BJ (cell line): ENCODE results near the gene TRPM8. TPM values are rescaled to one million over a fixed set of nuclear protein-coding genes. Genes with fewer than 3 reads are reported as not detected.

Experiments
- CTCF ChIA-PET: fragments of 350-600 bp; formaldehyde crosslinking; extraction: SDS; loops from one replicate; lab custom pipeline; 2021; ENCODE audit warnings: antibody characterized with exemption, inconsistent platforms; lab: Yijun Ruan, JAX
- POLR2A ChIA-PET: fragments of 300-600 bp; sonication (Branson Sonifier 250); formaldehyde crosslinking; extraction: SDS; loops from one replicate; lab custom pipeline; 2021; ENCODE audit warnings: antibody characterized with exemption; lab: Charles Lee
- DNase-seq: peaks from one replicate; pipeline ENCODE4 v3.0.0-alpha.2; 2011; ENCODE audit warnings: low read depth
- H3K27me3 ChIP-seq: 2 replicates; pipeline ENCODE4 v1.6.0; 2011; ENCODE audit warnings: low read length; ENCODE audit not compliant: control insufficient read depth, insufficient read depth
- H3K36me3 ChIP-seq: 2 replicates; pipeline ENCODE4 v1.5.1; 2011; ENCODE audit warnings: low read length; ENCODE audit not compliant: control insufficient read depth, insufficient read depth
- H3K4me3 ChIP-seq: 2 replicates; pipeline ENCODE4 v1.5.1; 2011; ENCODE audit warnings: low read depth, mild to moderate bottlenecking, control low read depth, low read length
- polyA plus RNA-seq: library from polyadenylated mRNA; depleted of rRNA; stranded (reverse); fragments of >200 nt; gene quantifications from 2 replicates; pipeline ENCODE4 v1.2.3, GENCODE V29; 2011
- TF ChIP-seq, protein P1 (sequence below): IDR thresholded peaks from 2 replicates; pipeline ENCODE4 v1.5.1; 2011; ENCODE audit warnings: low read depth, mild to moderate bottlenecking, control low read depth, inconsistent platforms, low read length, moderate library complexity; ENCODE audit not compliant: insufficient read depth

The TRPM8 gene
- polyA plus RNA-seq, 1 experiment: not detected

DNA sequence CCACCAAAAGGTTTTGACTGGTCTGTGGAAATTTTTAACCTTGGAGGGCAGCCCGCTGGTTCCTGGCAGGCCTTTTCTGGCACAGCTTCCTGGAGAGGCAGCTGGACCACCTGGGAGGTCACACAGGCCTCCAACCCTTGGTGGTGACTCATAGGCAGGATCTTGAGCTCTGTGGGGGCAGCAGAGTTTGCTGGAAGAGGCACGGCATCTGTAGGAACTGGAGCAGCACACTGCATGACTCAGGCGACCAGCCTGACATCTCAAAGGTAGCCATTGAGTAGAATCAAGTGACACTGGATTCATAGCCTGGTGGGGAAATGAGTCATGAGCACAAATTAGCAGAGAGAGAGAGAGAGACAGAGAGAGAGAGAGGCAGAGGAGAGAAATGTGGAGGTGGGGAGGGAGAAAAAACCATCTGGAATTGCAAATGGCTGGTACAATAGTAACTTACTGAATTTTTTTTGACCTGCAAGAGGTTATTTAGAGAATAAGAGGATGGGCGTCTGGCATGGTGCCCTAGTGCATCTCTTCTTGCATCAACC is 57.4 kb downstream of the TRPM8 start:
- H3K36me3 ChIP-seq: no peaks in the 10 kb centered on the region
- no peaks in the 10 kb centered on the region for H3K27me3 ChIP-seq
- CTCF ChIA-PET: interaction anchor here (0.9 to 5.1 kb wide), 6 partner anchors 8 to 570 kb away, joined by 3 to 32 read pairs (median 5); no protein-coding TSS in a partner anchor
- POLR2A ChIA-PET: interaction anchor here (0.6 kb wide), 1 partner anchor 22 kb away, joined by 3 read pairs; no protein-coding TSS in a partner anchor
- TF ChIP-seq, protein P1, sequence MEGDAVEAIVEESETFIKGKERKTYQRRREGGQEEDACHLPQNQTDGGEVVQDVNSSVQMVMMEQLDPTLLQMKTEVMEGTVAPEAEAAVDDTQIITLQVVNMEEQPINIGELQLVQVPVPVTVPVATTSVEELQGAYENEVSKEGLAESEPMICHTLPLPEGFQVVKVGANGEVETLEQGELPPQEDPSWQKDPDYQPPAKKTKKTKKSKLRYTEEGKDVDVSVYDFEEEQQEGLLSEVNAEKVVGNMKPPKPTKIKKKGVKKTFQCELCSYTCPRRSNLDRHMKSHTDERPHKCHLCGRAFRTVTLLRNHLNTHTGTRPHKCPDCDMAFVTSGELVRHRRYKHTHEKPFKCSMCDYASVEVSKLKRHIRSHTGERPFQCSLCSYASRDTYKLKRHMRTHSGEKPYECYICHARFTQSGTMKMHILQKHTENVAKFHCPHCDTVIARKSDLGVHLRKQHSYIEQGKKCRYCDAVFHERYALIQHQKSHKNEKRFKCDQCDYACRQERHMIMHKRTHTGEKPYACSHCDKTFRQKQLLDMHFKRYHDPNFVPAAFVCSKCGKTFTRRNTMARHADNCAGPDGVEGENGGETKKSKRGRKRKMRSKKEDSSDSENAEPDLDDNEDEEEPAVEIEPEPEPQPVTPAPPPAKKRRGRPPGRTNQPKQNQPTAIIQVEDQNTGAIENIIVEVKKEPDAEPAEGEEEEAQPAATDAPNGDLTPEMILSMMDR: no peak
- no peak overlapping the region for H3K4me3 ChIP-seq
- peak; percentile 88 for DNase-seq

- TF ChIP-seq, protein P1: no peak
- ChIA-PET CTCF (interaction anchor here (0.6 to 5.1 kb wide), 11 partner anchors 9 to 581 kb away, joined by 3 to 32 read pairs (median 4); partner anchors contain the start of gene ARL4C), POLR2A (no interaction called here)
Observed at GRCh38 chr2:233976087-233976486, 58.9 kb downstream of the TRPM8 start.

GRCh38 chr2:233976690-233977294 is 59.6 kb downstream of the TRPM8 start:
- no peak for DNase-seq
- H3K4me3 ChIP-seq: no peak overlapping the region
- TF ChIP-seq, protein P1: peak; percentile 50
- H3K27me3 ChIP-seq: no peaks in the 10 kb centered on the region
- H3K36me3 ChIP-seq: no peaks in the 10 kb centered on the region
- ChIA-PET CTCF (interaction anchor here (1.0 to 5.1 kb wide), 7 partner anchors 10 to 952 kb away, joined by 3 to 32 read pairs (median 5); no protein-coding TSS in a partner anchor), POLR2A (no interaction called here)

More at GRCh38 chr2:233976087-233976486, 58.9 kb downstream of the TRPM8 start:
- no peak overlapping the region for H3K4me3 ChIP-seq
- no peaks in the 10 kb centered on the region for H3K36me3 ChIP-seq
- DNase-seq: no peak
- H3K27me3 ChIP-seq: no peaks in the 10 kb centered on the region

DNA sequence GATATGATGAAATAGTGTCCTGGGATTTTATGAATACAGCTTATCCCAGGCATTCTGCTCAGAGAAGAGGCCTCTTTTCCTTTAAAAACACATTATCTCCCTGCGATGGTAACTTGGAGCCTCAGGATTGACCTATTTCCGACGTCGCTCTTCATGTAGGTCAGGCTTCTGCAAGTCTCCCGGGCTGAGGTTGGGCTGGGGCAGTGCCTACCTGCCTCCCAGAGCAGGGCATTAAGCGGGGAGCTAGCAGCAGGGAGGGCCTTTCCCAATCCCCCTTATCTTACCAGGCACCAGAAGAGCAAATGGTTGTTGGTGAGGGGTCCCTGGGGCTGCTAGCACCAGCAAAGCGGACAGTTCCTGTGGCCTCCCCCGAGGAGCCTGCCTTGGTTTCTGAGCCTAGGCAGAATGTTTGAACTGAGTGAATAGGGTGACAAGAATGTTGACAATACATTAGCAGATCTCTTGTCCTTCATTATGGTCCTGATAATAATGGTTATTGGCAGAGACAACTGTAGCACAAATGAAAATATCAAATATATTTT is 60.2 kb downstream of the TRPM8 start:
- ChIA-PET POLR2A (no interaction called here), CTCF (interaction anchor here (1.1 to 5.1 kb wide), 5 partner anchors 10 to 952 kb away, joined by 3 to 32 read pairs (median 7); no protein-coding TSS in a partner anchor)
- Histone ChIP-seq H3K27me3 (no peaks in the 10 kb centered on the region), H3K4me3 (no peak overlapping the region), H3K36me3 (no peaks in the 10 kb centered on the region)
- TF ChIP-seq, protein P1: no peak
- DNase-seq: no peak

DNA sequence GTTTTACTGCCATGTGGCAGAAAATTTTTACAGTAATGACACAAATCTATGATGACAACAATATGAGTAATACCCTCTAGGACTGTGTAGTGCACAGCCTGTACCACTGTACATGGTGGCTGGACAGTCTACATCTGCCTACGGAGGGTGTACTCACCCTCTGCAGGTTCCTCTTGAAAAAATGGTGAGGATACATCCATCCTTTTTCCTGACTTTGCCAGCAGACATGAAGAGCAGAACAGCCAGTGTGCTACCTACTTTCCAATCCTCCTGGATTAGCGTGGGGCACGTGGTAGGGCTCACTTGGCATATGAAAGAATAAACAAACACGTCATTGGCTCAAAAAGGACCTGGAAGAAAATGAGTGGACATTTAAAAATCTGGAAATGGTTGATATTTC is 62.6 kb downstream of the TRPM8 start:
- Histone ChIP-seq H3K4me3 (no peak overlapping the region), H3K36me3 (no peaks in the 10 kb centered on the region), H3K27me3 (no peaks in the 10 kb centered on the region)
- POLR2A ChIA-PET: no interaction called here
- no peak for DNase-seq
- CTCF ChIA-PET: interaction anchor here (1.0 kb wide), 1 partner anchor 153 kb away, joined by 4 read pairs; no protein-coding TSS in a partner anchor
- TF ChIP-seq, protein P1: no peak
